Superior temporal gyrus (tissue), 1 donor: Measurements from ENCODE around the gene KRCC1.

Source experiments
- DNase-seq: peaks from one replicate; pipeline ENCODE4 v3.0.0-alpha.2; 2016; ENCODE audit errors: extremely low spot score

The KRCC1 gene

DNA sequence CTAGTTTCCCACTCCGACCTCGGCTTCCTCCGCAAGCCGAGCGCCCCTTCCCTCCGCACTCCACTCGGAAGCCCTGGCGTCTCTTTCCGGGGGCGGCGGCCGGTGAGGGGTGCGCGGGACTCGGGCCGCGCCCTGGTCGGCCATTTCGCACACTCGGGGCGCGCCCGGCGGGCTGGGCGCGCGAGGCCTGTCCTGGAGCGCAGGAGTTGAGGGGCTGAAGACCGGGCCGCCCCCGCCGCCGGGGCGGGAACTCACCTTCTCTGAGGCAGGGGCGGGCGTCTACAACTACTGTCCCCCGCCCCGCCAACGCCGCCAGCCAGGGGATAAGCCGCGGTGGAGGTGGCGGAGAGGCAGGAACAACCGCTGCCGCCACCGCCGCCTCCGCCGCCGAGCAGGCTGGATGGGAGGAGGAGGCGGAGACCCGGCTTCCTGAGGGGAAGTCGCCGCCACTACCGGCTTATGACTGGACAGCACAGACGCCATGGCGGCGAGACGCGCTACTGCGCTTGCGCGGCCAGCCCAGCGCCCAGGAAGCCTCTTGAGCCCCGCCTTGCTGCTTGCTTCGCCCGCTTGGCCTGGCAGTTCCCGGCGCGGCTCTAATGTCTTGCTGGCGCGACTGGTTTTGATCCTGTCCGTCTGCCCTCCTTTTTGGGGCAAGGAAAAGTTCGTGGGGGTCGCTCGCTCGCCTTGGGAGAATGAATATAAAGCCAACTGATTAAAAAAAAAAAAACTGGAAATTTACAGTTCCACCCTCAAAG lies at the start of gene KRCC1:
Gene KRCC1, minus strand, starts transcription at position 413 of the 758 bp plus-strand sequence. CDS start 27,220 bp downstream, outside the sequence.
- DNase-seq = peak; percentile 98

DNA sequence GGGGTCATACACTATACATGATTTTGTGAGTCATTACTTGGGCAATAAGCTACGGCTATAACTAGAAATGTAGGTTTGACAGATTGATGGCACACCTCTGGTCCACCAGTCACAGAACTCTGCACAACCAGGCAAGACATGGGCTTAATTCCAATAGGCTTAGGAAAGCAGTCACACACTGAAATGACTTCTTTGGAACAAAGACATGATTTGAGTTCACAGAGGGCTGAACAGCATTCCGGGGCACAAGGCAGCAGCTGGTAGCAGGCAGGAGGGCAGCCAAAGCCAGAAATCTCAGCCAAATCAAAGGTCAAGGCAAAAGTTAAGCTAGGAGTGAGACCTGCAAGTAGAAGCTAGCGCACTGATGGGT lies 44.9 kb upstream of the KRCC1 start:
- DNase-seq = peak; percentile 21

DNA sequence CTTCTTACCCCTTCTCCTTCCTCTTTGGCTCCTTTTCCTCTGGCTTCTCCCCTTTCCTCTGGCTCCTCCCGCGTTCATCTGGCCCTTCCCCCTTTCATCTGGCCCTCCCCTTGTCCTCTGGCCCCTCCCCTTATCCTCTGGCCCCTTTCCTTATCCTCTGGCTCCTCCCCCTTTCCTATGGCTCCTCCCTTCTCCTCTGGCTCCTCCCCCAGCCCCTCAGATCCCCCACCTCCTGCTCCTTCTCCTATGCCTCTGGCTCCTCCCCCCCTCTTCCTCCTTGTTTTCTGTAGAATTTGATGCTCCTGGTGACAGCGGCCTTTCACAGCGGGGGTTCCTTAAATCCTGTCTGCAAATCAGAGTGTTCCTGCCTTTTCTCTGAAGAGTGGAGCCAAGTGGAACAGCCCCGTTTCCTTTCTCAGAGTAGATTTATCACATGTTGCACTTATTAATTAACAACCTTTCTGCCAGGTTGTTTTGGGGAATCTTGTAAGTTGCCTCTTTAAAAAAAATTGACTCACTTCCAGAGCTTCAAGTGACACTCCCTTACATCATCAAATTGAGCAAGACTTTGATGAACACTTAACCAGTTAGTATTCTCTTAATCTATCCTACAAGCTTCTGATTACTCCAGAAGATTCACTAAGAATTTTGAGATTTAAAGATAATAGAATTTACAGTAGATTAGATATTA lies 44.4 kb upstream of the KRCC1 start:
- DNase-seq = no peak

DNA sequence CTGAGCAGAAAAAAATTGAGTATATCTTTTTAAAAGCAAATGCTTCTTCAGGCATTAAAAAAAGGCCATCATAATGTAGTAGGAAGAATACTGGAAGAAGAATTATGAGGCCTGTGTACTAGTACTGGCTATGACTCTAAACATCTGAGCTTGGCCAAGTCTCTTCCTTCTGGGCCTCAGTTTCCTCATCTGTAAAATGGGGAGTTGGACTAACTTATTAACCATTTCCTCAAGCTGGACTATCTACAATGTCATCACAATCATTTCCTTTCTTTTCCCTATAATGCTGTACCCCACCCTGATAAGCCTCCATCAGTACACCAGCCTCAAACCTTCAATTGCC lies 42.9 kb upstream of the KRCC1 start:
- no peak for DNase-seq

DNA sequence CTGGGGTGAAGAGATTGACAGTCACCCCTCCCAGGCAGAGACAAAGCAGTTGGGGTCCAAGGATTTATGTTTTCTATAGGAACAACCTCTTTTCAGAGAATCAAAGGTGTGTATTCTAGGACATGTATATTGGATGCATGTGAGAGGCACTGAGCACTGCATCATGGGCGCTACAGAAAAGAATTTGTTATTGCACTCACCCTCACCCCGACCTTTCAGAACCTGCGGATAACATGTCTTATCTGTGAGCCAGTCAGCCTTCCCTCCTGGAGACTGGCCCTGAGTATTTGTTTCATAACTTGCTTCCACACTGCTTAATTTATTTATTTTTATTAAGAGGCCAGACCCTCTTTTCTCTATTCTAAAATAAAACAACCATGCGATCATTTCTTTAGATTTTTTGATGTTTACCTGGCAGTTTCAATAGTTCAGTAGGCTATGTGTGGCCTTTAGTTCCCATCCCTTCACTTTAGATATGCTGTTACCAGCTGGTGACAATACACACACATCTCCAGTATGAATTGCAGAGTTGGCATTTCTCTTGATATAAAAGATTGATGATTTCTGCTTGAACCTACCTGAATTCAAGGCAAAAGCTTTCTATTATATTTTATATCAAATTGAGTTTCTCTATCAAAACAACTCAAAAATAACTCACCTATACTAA lies 42.4 kb upstream of the KRCC1 start:
- no peak for DNase-seq

DNA sequence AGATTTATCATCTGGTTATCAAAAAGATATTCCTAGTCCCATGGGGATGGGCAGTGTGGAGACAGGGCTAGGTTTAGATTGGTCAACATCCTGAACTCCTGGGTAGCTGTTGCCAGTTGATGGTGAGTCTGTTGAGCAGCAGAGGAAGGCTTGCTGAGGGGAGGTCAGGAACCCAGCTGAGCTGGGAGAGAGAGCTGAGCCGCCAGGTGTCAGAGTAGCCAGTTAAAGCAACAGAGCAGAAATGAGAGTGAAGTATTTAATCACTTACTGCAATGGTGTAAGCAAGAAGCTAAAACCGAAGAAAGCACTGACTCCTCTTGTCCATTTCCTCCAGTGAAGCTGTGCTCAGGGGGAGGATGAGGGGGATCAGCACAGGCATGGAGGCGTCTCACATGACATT lies 41.6 kb upstream of the KRCC1 start:
- DNase-seq = no peak

DNA sequence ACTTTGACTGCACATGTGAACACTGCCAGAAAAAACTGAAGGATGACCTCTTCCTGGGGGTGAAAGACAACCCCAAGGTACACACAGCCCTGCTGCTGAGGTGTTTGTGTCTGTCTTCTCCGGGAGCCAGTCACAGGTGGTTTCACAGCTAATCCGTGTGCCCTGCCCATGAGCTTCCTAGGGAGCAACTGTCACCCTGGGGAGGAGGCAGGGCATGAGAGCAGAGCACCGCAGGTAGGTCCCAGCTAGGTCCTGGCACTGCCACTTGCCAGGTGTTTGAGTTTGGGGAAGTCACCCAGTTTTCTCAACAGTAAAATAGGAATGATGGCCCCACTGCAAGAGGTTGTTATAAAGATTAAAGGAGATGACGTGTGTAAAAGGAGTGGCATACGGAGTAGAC lies 41.1 kb upstream of the KRCC1 start:
- no peak for DNase-seq

DNA sequence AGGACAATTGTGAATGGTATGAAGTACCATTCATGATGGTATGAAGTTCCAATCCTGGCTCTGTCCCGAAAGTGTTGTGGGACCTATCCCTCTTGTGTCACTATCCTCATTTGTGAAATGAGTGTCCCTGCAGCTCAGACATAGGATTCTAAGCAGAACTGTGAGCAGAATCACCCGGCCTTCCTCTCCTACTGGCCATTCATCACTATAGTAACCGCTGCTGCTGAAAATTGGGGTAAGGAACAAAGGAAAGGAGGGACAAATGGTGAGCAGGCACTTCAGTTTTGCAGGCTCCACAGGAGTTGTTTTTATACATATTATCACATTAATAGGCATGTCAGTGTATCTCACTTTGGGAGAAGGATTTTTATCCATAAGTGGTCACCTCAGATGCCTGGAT lies 39.4 kb upstream of the KRCC1 start:
- no peak for DNase-seq

DNA sequence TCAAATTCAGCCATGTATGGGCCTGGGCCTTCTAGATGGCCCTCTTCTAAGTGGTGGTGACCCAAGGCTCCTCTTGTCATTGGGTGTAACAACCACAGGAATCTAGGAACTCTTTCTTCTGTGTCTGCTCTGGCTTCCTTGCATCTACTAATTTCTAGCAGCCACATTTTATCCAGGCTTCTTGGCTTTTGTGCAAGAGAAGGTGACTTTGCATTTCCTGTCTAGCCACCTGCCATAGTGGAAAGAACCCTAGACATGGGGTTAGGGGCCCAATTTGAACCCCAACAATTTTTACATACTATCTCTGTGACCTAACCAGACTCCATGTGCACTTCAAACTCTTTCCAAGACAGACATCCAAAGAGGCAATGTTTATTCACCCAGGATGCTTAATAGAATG lies 37.2 kb upstream of the KRCC1 start:
- no peak for DNase-seq

DNA sequence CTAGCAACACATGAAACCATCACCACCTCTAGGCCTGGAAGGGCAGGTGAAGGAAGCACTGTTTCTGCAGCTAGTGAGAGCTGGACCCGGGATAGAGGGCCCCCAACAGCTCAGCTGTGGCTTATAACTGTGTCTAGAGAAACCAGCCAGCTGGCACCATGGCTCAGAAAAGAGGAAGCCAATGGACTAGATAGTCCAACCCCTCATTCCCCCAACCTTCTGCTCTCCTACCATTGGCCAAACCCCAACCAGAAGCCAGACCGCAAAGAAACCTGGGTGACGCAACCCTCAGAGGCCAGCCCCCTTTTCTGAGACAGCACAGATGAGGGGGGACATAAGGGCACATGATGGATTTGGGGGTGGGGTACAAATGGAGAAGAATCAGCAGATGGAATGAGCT lies 36.4 kb upstream of the KRCC1 start:
- DNase-seq = no peak

DNA sequence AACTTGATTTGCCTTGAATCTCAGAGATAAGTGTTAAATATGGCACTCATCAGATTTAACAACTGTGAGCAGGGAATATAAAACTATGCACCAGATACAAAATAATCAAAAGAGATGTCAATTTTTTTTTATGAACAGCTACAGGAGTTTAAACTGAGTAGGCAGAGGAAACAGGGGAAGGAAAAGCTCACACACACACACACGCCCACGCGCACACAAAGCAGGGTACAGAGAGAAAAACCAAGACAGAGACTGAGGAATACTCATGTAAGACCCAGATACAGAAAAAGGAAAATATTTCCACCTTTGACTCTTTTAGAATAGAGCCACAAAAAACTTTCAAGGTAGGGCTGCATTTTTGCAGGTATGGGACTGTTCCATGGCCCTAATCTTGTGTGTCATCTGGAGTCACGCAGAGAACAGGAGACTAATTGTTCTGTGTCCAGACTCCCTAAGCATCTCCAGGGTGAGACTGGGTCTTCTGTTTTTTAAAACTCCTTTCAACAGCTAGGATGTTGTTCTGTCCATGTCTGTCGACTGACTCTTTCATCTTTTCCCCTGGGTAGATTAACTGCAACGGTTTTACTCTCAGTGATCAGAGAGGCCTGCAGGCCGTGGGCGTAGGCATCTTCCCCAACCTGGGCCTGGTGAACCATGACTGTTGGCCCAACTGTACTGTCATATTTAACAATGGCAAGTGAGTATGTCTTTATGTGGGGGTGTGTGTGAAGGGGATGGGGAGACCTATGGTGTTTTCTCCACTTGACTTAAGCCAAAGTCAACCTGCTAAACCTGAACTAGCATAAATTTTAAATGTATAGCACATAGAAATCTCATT lies 35.1 kb upstream of the KRCC1 start:
- peak; percentile 33 for DNase-seq

DNA sequence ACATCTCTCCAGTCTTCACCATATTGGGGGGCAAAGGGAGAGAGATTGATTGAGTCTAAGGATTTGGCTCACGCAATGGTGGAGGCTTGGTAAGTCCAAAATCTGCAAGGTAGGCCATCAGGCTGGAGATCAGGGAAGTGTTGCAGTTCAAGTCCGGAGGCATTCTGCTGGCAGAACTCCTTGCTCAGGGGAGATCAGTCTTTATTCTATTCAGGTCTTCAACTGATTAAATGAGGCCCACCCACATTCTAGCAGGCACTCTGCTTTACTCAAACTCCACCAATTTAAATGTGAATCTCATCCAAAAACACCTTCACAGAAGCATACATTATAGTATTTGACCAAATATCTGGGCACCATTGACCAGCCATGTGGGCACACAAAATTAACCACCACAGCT lies 33.4 kb upstream of the KRCC1 start:
- no peak for DNase-seq

DNA sequence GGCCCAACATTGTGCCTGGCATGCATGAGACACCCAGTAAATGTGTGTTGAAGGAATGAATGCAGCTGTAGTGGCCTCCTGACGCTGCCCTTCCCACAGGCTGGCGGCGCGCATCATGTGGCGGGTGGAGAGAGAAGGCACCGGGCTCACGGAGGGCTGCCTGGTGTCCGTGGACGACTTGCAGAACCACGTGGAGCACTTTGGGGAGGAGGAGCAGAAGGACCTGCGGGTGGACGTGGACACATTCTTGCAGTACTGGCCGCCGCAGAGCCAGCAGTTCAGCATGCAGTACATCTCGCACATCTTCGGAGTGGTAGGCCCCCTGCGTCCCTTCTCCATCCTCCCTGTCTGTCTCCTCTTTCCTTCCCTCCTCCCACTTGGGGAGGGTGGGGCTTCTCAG lies 32.2 kb upstream of the KRCC1 start:
- no peak for DNase-seq

DNA sequence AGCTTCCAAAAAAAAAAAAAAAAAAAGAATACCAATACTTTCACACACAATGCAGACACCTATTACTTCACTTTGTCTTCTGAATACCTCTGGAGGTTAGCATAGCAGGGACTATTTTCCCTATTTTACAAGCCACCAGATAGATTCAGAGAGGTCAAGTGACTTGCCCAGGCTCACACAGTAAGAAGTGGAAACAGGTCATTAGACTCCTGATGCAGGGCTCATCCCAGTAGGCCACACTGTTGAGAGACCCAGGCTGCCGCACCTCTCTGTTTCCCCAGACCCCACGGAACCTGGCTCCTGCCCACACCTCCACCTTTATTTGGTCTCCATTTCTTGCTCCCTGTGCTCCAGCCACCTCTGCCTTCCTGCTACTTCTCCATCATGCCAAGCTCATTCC lies 31.5 kb upstream of the KRCC1 start:
- no peak for DNase-seq

DNA sequence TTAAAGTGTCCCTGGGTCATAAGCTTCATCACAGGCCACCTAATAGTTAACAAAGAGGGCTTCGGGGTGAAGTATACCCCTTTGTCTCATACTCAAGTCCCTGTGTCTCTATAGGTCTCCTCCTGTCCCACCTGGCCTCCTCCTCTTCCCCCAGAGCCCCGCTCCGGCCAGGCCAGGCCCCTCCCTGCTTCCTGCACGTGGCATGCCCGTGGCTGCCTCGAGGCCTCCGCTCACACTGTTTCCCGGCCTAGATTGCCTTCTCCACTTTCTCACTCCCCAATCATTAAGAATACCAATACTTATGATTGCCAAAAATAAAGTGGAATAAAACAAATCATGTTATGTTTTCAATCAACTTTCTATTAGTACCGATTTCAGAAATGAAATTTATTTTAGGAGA lies 30.8 kb upstream of the KRCC1 start:
- no peak for DNase-seq

DNA sequence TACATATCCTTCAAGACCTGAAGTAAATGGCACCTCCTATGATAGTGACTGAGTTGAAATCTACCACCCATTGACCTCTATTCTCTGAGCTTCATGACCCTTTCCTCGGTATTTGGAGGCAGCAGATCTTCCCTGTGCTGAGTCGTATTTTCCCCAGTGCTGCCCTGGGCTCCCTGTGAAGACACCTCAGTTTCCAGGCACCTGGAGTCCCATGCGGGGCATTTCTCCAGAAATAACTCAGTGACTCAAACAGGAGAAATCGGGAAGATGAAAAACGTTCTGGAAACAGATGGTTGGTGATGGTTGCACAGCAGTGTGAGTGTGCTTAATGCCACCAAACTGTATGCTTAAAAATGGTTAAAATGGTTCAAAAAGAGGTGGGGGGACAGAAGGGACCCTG lies 30.0 kb upstream of the KRCC1 start:
- peak; percentile 31 for DNase-seq

DNA sequence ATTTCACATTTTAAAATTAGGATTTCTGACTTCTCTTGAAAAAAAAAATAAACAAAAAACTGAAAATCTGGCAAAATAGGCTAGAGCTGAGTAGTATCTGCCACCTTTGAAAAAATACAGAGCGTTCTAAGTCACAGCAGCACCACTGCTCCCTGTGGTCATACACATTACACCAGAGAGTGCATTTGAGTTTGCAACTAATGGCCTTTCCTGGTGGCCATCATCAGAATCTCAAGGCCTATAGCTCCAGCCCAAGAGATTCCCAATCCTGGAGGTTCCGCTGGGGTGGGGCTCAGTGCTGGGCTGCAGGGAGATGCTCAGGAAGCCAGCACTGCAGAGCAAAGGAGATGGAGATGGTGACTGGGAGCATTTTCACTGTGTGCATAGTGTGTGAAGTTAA lies 29.5 kb upstream of the KRCC1 start:
- DNase-seq = no peak

DNA sequence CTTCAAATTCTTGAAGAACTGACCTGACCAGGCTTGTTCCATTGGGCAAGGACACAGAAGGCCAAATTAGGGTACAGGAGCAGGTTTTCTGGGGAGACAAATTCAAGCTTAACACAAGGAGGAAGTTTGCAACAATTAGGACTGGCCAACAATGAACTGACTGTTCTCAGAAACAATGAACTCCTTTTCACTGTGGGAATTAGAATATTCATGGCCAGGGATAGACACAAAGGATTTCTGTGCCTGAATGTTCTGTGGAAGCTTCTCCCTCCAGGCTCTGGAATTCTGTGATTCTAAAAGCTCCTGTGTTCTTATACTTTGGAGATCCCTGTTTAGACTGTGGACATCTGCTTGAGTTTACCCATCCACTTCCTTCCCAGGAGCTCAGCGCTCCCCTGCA lies 27.2 kb upstream of the KRCC1 start:
- peak; percentile 97 for DNase-seq

DNA sequence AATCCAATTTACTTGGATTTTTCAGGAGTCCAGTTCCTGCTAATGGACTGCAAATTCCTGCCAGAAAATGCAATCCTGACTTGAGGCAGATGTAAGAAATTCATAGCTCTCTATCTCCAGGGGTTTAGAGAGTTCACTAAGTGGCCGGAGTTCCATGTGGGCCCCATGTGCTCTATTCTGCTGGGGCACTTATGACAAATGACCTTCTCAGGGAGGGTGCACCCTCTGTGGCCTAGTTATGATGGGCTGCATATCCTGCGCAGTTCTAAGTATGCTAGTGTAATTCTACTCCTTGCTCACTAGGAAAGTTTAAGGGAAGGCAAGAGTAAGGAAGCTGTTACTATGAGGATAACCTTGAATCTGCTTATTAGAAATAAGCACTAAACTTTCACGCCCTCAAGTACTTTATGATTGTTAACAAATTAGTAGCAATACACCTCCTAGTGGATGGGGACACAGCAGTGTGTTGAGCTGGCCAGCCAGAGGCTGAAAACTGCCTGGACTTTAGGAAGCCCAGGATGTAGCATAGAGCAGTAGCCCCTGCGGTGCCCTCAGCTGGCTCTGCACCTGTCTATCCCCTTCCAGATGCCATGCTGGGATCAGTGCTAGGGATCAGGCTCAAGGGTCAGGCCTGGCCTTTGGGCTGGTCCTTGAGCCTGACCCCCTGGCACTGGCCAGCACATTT lies 26.5 kb upstream of the KRCC1 start:
- peak; percentile 56 for DNase-seq

DNA sequence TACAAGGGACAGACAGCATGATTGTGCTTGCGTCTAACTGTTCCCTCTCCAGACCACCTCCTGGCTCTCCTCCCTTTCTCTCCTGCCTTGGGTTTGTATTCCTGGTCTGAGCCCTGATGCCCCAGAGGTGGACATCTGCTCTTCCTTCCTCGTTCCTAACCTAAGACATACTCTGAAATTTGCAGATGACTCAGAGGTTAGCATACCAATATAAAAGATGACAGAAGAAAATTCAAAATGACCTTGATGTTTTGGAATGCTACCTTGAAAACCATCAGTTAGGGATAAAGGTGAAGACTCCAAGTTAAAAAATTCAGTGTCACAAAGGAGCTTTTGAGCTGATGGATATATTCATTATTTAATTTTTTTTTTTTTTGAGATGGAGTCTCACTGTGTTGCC lies 25.0 kb upstream of the KRCC1 start:
- no peak for DNase-seq

DNA sequence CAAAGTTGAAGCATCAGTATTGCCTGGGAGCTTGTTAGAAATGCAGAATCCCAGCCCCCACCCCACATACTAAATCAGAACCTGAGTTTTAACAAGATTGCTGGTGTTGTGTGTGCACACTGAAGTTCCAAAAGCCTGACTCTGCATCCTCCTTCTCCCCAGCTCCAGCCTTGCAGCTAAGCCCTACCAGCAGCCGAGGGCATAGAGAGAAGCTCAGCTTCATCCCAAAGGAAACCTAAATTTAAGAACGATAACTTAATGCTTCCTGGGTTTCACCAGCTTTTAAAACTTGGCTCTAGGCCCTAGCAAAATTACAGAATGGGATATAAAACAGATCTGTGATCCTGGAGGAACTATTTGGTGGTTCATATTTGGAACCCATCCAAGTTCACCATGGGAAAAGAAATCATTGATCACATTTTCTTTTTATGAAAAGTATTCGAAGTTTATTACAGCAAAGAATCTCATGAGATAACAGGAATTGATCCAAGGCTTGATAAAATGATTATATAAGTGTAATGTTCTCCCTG lies 23.1 kb upstream of the KRCC1 start:
- no peak for DNase-seq
